Prostate gland (tissue), 2 donors: Measurements from ENCODE around the gene STXBP6. TPM values are rescaled to one million over a fixed set of nuclear protein-coding genes. Genes with fewer than 3 reads are reported as not detected.

Experiments used
- DNase-seq: peaks from one replicate; pipeline ENCODE4 v3.0.0-alpha.2; 2019; ENCODE audit warnings: low spot score
- H3K27ac ChIP-seq, 2 donors: fragments of 200-600 bp; sonication (generic); 2 replicates each; pipeline ENCODE4 v1.5.1; 2017 to 2019
- H3K27me3 ChIP-seq: fragments of 200-600 bp; sonication (generic); replicated peaks from 2 replicates; pipeline ENCODE4 v1.5.1; 2019; ENCODE audit not compliant: insufficient read depth
- H3K36me3 ChIP-seq, 2 donors: fragments of 200-600 bp; sonication (generic); 1 replicate in 1 of 2; 2 replicates in 1 of 2; pipeline versions ENCODE4 v1.5.1 to v1.8.1; 2017 to 2019
- H3K4me1 ChIP-seq: fragments of 200-600 bp; sonication (generic); replicated peaks from 2 replicates; pipeline ENCODE4 v1.5.1; 2019
- H3K4me3 ChIP-seq, 2 donors: fragments of 200-600 bp; sonication (generic); 2 replicates each; pipeline ENCODE4 v1.5.1; 2017 to 2019
- H3K9me3 ChIP-seq: fragments of 200-600 bp; sonication (generic); 2 replicates; pipeline ENCODE4 v1.5.1; 2017
- POLR2A ChIP-seq: fragments of 450-650 bp; IDR thresholded peaks from one replicate; pipeline ENCODE4 v1.6.1; 2016; ENCODE audit warnings: antibody characterized with exemption, mild to moderate bottlenecking
- POLR2AphosphoS5 ChIP-seq: sonication (generic); formaldehyde crosslinking; IDR thresholded peaks from one replicate; pipeline ENCODE4 v1.6.1; 2017; ENCODE audit warnings: antibody characterized with exemption
- WGBS: methylation state at CpG from one replicate; pipeline ENCODE4 v1.1.5; 2018; 5-methylcytosine and 5-hydroxymethylcytosine counted together
- intact Hi-C: fragments of 100-400 bp; cut with DNase I; formaldehyde crosslinking; loops from one replicate; pipeline ENCODE4 v1.14.2; 2022
- total RNA-seq, 2 donors: library from RNA; depleted of rRNA; stranded (reverse); fragments of >200 nt; gene quantifications; one replicate each; pipeline ENCODE4 v1.1.0, GENCODE V29; 2016
- TF ChIP-seq, protein P1 (sequence below), 4 experiments: fragments of 200-600 bp in 2 of 4; fragments of 450-650 bp in 2 of 4; sonication (generic) in 2 of 4; IDR thresholded peaks; 1 replicate in 3 of 4; 2 replicates in 1 of 4; pipeline ENCODE4 v1.5.1; 2016 to 2019; ENCODE audit warnings: antibody characterized with exemption in 4 of 4, mild to moderate bottlenecking in 2 of 4, moderate library complexity in 2 of 4

The STXBP6 gene
- total RNA-seq, 2 donors from 2014 or later, result 12.4 to 32.3 TPM

DNA sequence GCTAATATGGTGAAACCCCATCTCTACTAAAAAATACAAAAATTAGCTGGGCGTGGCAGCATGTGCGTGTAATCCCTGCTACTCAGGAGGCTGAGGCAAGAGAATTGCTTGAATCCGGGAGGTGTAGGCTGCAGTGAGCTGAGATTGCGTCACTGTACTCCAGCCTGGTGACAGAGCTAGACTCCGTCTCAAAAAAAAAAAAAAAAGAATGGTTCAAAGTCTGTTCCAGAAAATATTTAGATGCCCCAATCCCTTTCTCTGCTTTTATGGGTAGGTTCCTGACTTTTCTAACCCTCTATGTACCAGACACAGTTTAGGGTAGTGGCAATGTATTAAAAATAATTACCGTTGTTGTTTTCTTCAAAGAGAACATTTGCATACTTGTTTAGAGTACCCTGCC lies 161.4 kb downstream of the STXBP6 start:
- Histone ChIP-seq H3K9me3 (no peaks in the 10 kb centered on the region), H3K36me3 (no peaks in the 10 kb centered on the region), H3K27ac (no peak overlapping the region), H3K4me3 (no peak overlapping the region), H3K4me1 (no peaks in the 10 kb centered on the region), H3K27me3 (no peaks in the 10 kb centered on the region)
- intact Hi-C loops, result no loop called here
- WGBS, result 93% methylated on average over 6 of the region's 6 CpGs
- no peak for TF ChIP-seq POLR2AphosphoS5
- no peak for TF ChIP-seq POLR2A
- TF ChIP-seq, protein P1, sequence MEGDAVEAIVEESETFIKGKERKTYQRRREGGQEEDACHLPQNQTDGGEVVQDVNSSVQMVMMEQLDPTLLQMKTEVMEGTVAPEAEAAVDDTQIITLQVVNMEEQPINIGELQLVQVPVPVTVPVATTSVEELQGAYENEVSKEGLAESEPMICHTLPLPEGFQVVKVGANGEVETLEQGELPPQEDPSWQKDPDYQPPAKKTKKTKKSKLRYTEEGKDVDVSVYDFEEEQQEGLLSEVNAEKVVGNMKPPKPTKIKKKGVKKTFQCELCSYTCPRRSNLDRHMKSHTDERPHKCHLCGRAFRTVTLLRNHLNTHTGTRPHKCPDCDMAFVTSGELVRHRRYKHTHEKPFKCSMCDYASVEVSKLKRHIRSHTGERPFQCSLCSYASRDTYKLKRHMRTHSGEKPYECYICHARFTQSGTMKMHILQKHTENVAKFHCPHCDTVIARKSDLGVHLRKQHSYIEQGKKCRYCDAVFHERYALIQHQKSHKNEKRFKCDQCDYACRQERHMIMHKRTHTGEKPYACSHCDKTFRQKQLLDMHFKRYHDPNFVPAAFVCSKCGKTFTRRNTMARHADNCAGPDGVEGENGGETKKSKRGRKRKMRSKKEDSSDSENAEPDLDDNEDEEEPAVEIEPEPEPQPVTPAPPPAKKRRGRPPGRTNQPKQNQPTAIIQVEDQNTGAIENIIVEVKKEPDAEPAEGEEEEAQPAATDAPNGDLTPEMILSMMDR (IDR thresholded peaks at IDR 0.05), result no peak
- DNase-seq, result no peak

GRCh38 chr14:24887623-24888304 lies 162.2 kb downstream of the STXBP6 start:
- intact Hi-C loops, result no loop called here
- H3K36me3 ChIP-seq, result no peaks in the 10 kb centered on the region
- H3K4me3 ChIP-seq, result no peak overlapping the region
- DNase-seq, result no peak
- no peaks in the 10 kb centered on the region for H3K9me3 ChIP-seq
- no peaks in the 10 kb centered on the region for H3K4me1 ChIP-seq
- no peaks in the 10 kb centered on the region for H3K27me3 ChIP-seq
- WGBS, result 86% methylated on average over 3 of the region's 3 CpGs
- TF ChIP-seq, protein P1 (IDR thresholded peaks at IDR 0.05), result no peak
- TF ChIP-seq POLR2A (no peak), POLR2AphosphoS5 (no peak)
- no peak overlapping the region for H3K27ac ChIP-seq

GRCh38 chr14:24885410-24885913 lies 164.5 kb downstream of the STXBP6 start:
- H3K9me3 ChIP-seq, result no peaks in the 10 kb centered on the region
- no peaks in the 10 kb centered on the region for H3K4me1 ChIP-seq
- no peak overlapping the region for H3K27ac ChIP-seq
- H3K27me3 ChIP-seq, result no peaks in the 10 kb centered on the region
- TF ChIP-seq POLR2A (no peak), POLR2AphosphoS5 (no peak)
- TF ChIP-seq, protein P1 (IDR thresholded peaks at IDR 0.05), result no peak
- intact Hi-C loops, result no loop called here
- 77% methylated on average over 3 of the region's 3 CpGs for WGBS
- DNase-seq, result no peak
- no peaks in the 10 kb centered on the region for H3K36me3 ChIP-seq
- no peak overlapping the region for H3K4me3 ChIP-seq

GRCh38 chr14:24883576-24883975 lies 166.4 kb downstream of the STXBP6 start:
- WGBS, result 98% methylated on average over 2 of the region's 2 CpGs
- TF ChIP-seq POLR2AphosphoS5 (no peak), POLR2A (no peak)
- TF ChIP-seq, protein P1 (IDR thresholded peaks at IDR 0.05), result no peak
- H3K27ac ChIP-seq, result no peak overlapping the region
- H3K4me3 ChIP-seq, result no peak overlapping the region
- no peaks in the 10 kb centered on the region for H3K27me3 ChIP-seq
- H3K4me1 ChIP-seq, result no peaks in the 10 kb centered on the region
- no peaks in the 10 kb centered on the region for H3K9me3 ChIP-seq
- no peaks in the 10 kb centered on the region for H3K36me3 ChIP-seq
- no peak for DNase-seq
- intact Hi-C loops, result no loop called here
